H1 (cell line): ENCODE results near the gene FCN2. TPM values are rescaled to one million over a fixed set of nuclear protein-coding genes. Genes with fewer than 3 reads are reported as not detected.

Experiments used
- CTCF ChIA-PET: fragments of 300-600 bp; sonication (Branson Sonifier 250); formaldehyde crosslinking; loops from one replicate; lab custom pipeline; 2021; ENCODE audit not compliant: partially characterized antibody; lab: Charles Lee
- POLR2A ChIA-PET: fragments of 300-600 bp; sonication (Branson Sonifier 250); formaldehyde crosslinking; loops from one replicate; lab custom pipeline; 2021; ENCODE audit warnings: inconsistent platforms; ENCODE audit not compliant: partially characterized antibody; lab: Charles Lee
- DNase-seq, 2 experiments: peaks; one replicate each; pipeline versions ENCODE4 v3.0.0 to v3.0.0-alpha.2; 2010 to 2022; ENCODE audit warnings: low spot score in 2 of 2, low read depth in 1 of 2, mixed read lengths in 1 of 2
- FAIRE-seq: peaks from 2 replicates; lab custom pipeline; 2011; peaks lifted over from hg19 to GRCh38; lab: Jason Lieb, UNC
- H2AFZ ChIP-seq: 2 replicates; pipeline ENCODE4 v1.8.1; 2012; ENCODE audit warnings: low read length, inconsistent platforms
- H2AK5ac ChIP-seq: 2 replicates; pipeline ENCODE4 v1.6.1; 2013; ENCODE audit warnings: low read depth, low read length
- H2BK120ac ChIP-seq: replicated peaks from 2 replicates; pipeline ENCODE3; 2013; ENCODE audit warnings: low read depth, low read length, inconsistent platforms
- H2BK12ac ChIP-seq: 2 replicates; pipeline ENCODE4 v1.6.1; 2013; ENCODE audit warnings: low read depth, low read length
- H2BK15ac ChIP-seq: 2 replicates; pipeline ENCODE4 v1.6.1; 2013; ENCODE audit warnings: low read length
- H2BK20ac ChIP-seq: 2 replicates; pipeline ENCODE4 v1.6.1; 2013; ENCODE audit warnings: low read length
- H2BK5ac ChIP-seq: 2 replicates; pipeline ENCODE4 v1.6.1; 2013; ENCODE audit warnings: low read depth, low read length
- H3K14ac ChIP-seq: 2 replicates; pipeline ENCODE4 v1.6.1; 2013; ENCODE audit warnings: inconsistent platforms; ENCODE audit not compliant: insufficient read length
- H3K18ac ChIP-seq: 2 replicates; pipeline ENCODE4 v1.6.1; 2013; ENCODE audit warnings: low read length; ENCODE audit errors: extremely low read depth
- H3K23ac ChIP-seq: 2 replicates; pipeline ENCODE4 v1.6.1; 2013; ENCODE audit warnings: inconsistent platforms; ENCODE audit not compliant: insufficient read length
- H3K23me2 ChIP-seq: 2 replicates; pipeline ENCODE4 v1.6.1; 2013; ENCODE audit warnings: low read depth, low read length
- H3K27ac ChIP-seq: 2 replicates; pipeline ENCODE4 v1.6.1; 2011; ENCODE audit warnings: low read depth, low read length, inconsistent platforms
- H3K27me3 ChIP-seq, 4 experiments: replicated peaks in 1 of 4; 1 replicate in 1 of 4; 2 replicates in 3 of 4; pipeline versions ENCODE4 v1.6.1 to v1.8.1; 2011 to 2013; ENCODE audit warnings: low read length in 3 of 4, mild to moderate bottlenecking in 3 of 4, inconsistent platforms in 2 of 4, mixed read lengths in 2 of 4, moderate library complexity in 1 of 4; ENCODE audit not compliant: control insufficient read depth in 3 of 4, insufficient read depth in 3 of 4; ENCODE audit errors: extremely low read depth in 1 of 4
- H3K36me3 ChIP-seq, 4 experiments: 2 replicates each; pipeline versions ENCODE4 v1.6.1 to v1.8.1; 2011 to 2013; ENCODE audit warnings: mild to moderate bottlenecking in 4 of 4, low read length in 3 of 4, moderate library complexity in 2 of 4, control low read depth in 1 of 4, inconsistent platforms in 1 of 4; ENCODE audit not compliant: insufficient read depth in 4 of 4, control insufficient read depth in 2 of 4
- H3K4ac ChIP-seq: replicated peaks from 2 replicates; pipeline ENCODE3; 2013; ENCODE audit warnings: low read length, low read depth, mixed read lengths, inconsistent platforms; ENCODE audit not compliant: insufficient read length
- H3K4me1 ChIP-seq, 4 experiments: replicated peaks in 1 of 4; 1 replicate in 1 of 4; 2 replicates in 3 of 4; pipeline versions ENCODE4 v1.6.1 to v1.8.1; 2011 to 2013; ENCODE audit warnings: low read length in 3 of 4, inconsistent platforms in 2 of 4, mixed read lengths in 1 of 4; ENCODE audit not compliant: insufficient read depth in 4 of 4, control insufficient read depth in 3 of 4
- H3K4me2 ChIP-seq, 2 experiments: 2 replicates each; pipeline versions ENCODE4 v1.6.1 to v1.8.1; 2011 to 2013; ENCODE audit warnings: low read depth in 2 of 2, low read length in 2 of 2, control low read depth in 1 of 2, inconsistent platforms in 1 of 2, mild to moderate bottlenecking in 1 of 2; ENCODE audit not compliant: insufficient read depth in 1 of 2
- H3K4me3 ChIP-seq, 4 experiments: fragments of 200-600, 300-600 bp in 1 of 4; sonication (generic), shearing (Covaris generic), sonication (Bioruptor Twin) in 1 of 4; 2 replicates each; pipeline versions ENCODE4 v1.5.1 to v1.8.1; 2011 to 2016; ENCODE audit warnings: low read length in 4 of 4, low read depth in 3 of 4, control low read depth in 2 of 4, inconsistent platforms in 2 of 4, mild to moderate bottlenecking in 2 of 4, mixed read lengths in 1 of 4, moderate library complexity in 1 of 4; ENCODE audit not compliant: insufficient read depth in 2 of 4; ENCODE audit errors: extremely low read depth in 1 of 4
- H3K56ac ChIP-seq: replicated peaks from 2 replicates; pipeline ENCODE3; 2013; ENCODE audit warnings: low read depth, mild to moderate bottlenecking, mixed read lengths, low read length, inconsistent platforms; ENCODE audit not compliant: insufficient read length
- H3K79me1 ChIP-seq: 2 replicates; pipeline ENCODE4 v1.6.1; 2013; ENCODE audit warnings: low read depth, low read length, control low read depth
- H3K79me2 ChIP-seq, 2 experiments: 2 replicates each; pipeline versions ENCODE4 v1.6.1 to v1.8.1; 2012 to 2013; ENCODE audit warnings: low read length in 2 of 2, mild to moderate bottlenecking in 2 of 2, inconsistent platforms in 1 of 2; ENCODE audit not compliant: insufficient read depth in 2 of 2, control insufficient read depth in 1 of 2
- H3K9ac ChIP-seq, 4 experiments: replicated peaks in 1 of 4; 1 replicate in 1 of 4; 2 replicates in 3 of 4; pipeline versions ENCODE4 v1.6.1 to v1.8.1; 2011 to 2013; ENCODE audit warnings: low read depth in 3 of 4, low read length in 3 of 4, control low read depth in 2 of 4, mild to moderate bottlenecking in 2 of 4, moderate library complexity in 2 of 4, inconsistent platforms in 1 of 4; ENCODE audit errors: extremely low read depth in 1 of 4
- H3K9me3 ChIP-seq, 2 experiments: 2 replicates each; pipeline versions ENCODE4 v1.6.1 to v1.8.1; 2012 to 2013; ENCODE audit warnings: mild to moderate bottlenecking in 2 of 2, moderate library complexity in 2 of 2, control low read depth in 1 of 2, inconsistent platforms in 1 of 2, low read depth in 1 of 2, low read length in 1 of 2, mixed read lengths in 1 of 2; ENCODE audit not compliant: insufficient read depth in 2 of 2
- H4K20me1 ChIP-seq, 2 experiments: replicated peaks in 1 of 2; 2 replicates each; pipeline versions ENCODE3 to v1.8.1; 2011 to 2013; ENCODE audit warnings: inconsistent platforms in 2 of 2, low read length in 2 of 2, mild to moderate bottlenecking in 1 of 2; ENCODE audit not compliant: insufficient read depth in 2 of 2, control insufficient read depth in 1 of 2
- H4K5ac ChIP-seq: 2 replicates; pipeline ENCODE4 v1.6.1; 2013; ENCODE audit warnings: low read length, low read depth, mixed read lengths, inconsistent platforms; ENCODE audit not compliant: insufficient read length
- H4K8ac ChIP-seq: 2 replicates; pipeline ENCODE4 v1.8.0; 2013; ENCODE audit warnings: mild to moderate bottlenecking, moderate library complexity, low read length, inconsistent platforms; ENCODE audit not compliant: insufficient read depth; ENCODE audit errors: extremely low read depth
- H4K91ac ChIP-seq: replicated peaks from 2 replicates; pipeline ENCODE3; 2013; ENCODE audit warnings: low read length, mixed read lengths, inconsistent platforms; ENCODE audit not compliant: insufficient read length
- EP300 ChIP-seq, 2 experiments: IDR thresholded peaks; 1 replicate in 1 of 2; 2 replicates in 1 of 2; pipeline ENCODE4 v1.6.1; 2011 to 2012; ENCODE audit warnings: low read depth in 2 of 2, low read length in 2 of 2, mild to moderate bottlenecking in 2 of 2, borderline replicate concordance in 1 of 2, inconsistent platforms in 1 of 2, moderate library complexity in 1 of 2
- EZH2 ChIP-seq: fragments of 200-600 bp; sonication (generic); IDR thresholded peaks from 2 replicates; pipeline ENCODE4 v1.7.1; 2012; ENCODE audit warnings: low read depth, mild to moderate bottlenecking, moderate library complexity, low read length, inconsistent platforms; ENCODE audit not compliant: severe bottlenecking
- KDM1A ChIP-seq: fragments of 200-600, 300-600 bp; sonication (generic); IDR thresholded peaks from 2 replicates; pipeline ENCODE4 v1.7.1; 2016; ENCODE audit warnings: mild to moderate bottlenecking, low read length, borderline replicate concordance
- POLR2A ChIP-seq, 2 experiments: IDR thresholded peaks; 1 replicate in 1 of 2; 2 replicates in 1 of 2; pipeline ENCODE4 v1.6.1; 2011; ENCODE audit warnings: low read depth in 2 of 2, low read length in 2 of 2, mild to moderate bottlenecking in 2 of 2; ENCODE audit errors: control extremely low read depth in 1 of 2
- SIN3A ChIP-seq, 2 experiments: IDR thresholded peaks in 1 of 2; conservative IDR thresholded peaks in 1 of 2; 2 replicates each; pipeline ENCODE4 v1.6.1; 2011 to 2012; ENCODE audit warnings: low read length in 2 of 2, improper control_type of control experiment in 1 of 2, low read depth in 1 of 2, mild to moderate bottlenecking in 1 of 2
- TAF1 ChIP-seq: IDR thresholded peaks from 2 replicates; pipeline ENCODE4 v1.6.1; 2011; ENCODE audit warnings: mild to moderate bottlenecking, low read depth, low read length
- WGBS, 2 experiments: shearing (Covaris generic) in 1 of 2; methylation state at CpG; one replicate each; pipeline versions ENCODE4 v1.1.6 to v1.1.7; 2013 to 2015; ENCODE audit warnings: low lambda C conversion rate in 2 of 2, mixed read lengths in 2 of 2, inconsistent platforms in 1 of 2, low coverage in 1 of 2, missing lambda C conversion rate in 1 of 2; ENCODE audit not compliant: insufficient replicate concordance in 2 of 2, insufficient coverage in 1 of 2, insufficient read length in 1 of 2; ENCODE audit errors: extremely low coverage in 1 of 2, missing lambda C conversion rate in 1 of 2; 5-methylcytosine and 5-hydroxymethylcytosine counted together
- polyA plus RNA-seq, 7 experiments: library from polyadenylated mRNA; depleted of rRNA in 3 of 7; stranded (reverse) in 5 of 7; unstranded in 2 of 7; fragments of >200 nt in 5 of 7; fragments of 200-250 nt in 2 of 7; gene quantifications; 1 replicate in 5 of 7; 2 replicates in 1 of 7; 4 replicates in 1 of 7; pipeline versions ENCODE4 v1.2.1 to v1.2.3, GENCODE V29; 2011 to 2013; ENCODE audit warnings: missing spikeins in 2 of 7, mixed read lengths in 2 of 7
- total RNA-seq: library from RNA; stranded (reverse); fragmentation: NEBNext Ultra II Directional; extraction: Animal tissue kit (Norgen Biotek cat#: 25700); gene quantifications from 2 replicates; pipeline ENCODE4 v1.2.1, GENCODE V29; 2021

The FCN2 gene
- total and polyA plus RNA-seq, 2 of the 8 experiments (the other 6 are each of a cell fraction or from before 2014, with no cell fraction given) = not detected

DNA sequence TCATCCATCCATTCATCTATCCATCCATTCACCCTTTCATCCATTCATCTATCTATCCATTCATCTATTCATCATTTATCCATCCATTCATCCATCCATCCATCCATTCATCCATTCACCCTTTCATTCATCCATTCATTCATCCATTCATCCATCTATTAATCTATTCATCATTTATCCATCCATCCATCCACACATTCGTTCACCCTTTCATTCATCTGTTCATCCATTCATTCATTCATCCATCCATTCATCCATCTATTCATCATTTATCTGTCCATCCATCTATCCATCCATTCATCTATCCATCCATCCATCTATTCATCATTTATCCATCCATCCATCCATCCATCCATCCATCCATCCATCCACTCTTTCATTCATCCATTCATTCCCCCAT lies 33.9 kb upstream of the FCN2 start:
- peaks cover 0 to 4% of the 10 kb centered on the region in 2 experiments for H4K20me1 ChIP-seq
- no peak overlapping the region for H3K4me3 ChIP-seq
- POLR2A ChIA-PET = no interaction called here
- TF ChIP-seq EZH2 (no peak), KDM1A (no peak), POLR2A (IDR thresholded peaks at IDR 0.05; ENCODE audit: control extremely low read depth in 1 of 2, low read depth in 2 of 2, low read length in 2 of 2) (no peak), SIN3A (conservative IDR thresholded peaks at IDR 0.05 in 1 of 2, IDR thresholded peaks at IDR 0.05 in 1 of 2; ENCODE audit: low read depth in 1 of 2, low read length in 2 of 2) (no peak), EP300 (IDR thresholded peaks at IDR 0.05; ENCODE audit: borderline replicate concordance in 1 of 2, low read depth in 2 of 2, low read length in 2 of 2) (no peak), TAF1 (no peak)

More for the DNA sequence above, 33.9 kb upstream of the FCN2 start:
- Histone ChIP-seq H4K8ac (no peak overlapping the region), H3K9ac (no peak overlapping the region), H3K18ac (no peak overlapping the region), H2BK20ac (no peak overlapping the region), H3K14ac (no peak overlapping the region), H3K56ac (no peak overlapping the region), H3K79me2 (no peaks in the 10 kb centered on the region), H3K23me2 (peaks cover 8% of the 10 kb centered on the region; the same call in 1 of the 2 replicates), H2BK12ac (no peak overlapping the region), H3K4me2 (no peak overlapping the region), H3K27me3 (no peaks in the 10 kb centered on the region), H2AK5ac (no peak overlapping the region), H2BK5ac (no peak overlapping the region), H2BK120ac (no peak overlapping the region), H4K5ac (no peak overlapping the region), H2AFZ (no peak overlapping the region), H3K27ac (no peak overlapping the region), H3K36me3 (no peaks in the 10 kb centered on the region; a peak in 1 of 8 replicates), H4K91ac (no peak overlapping the region), H3K9me3 (peaks cover 15 to 31% of the 10 kb centered on the region in 2 experiments), H3K4me1 (no peaks in the 10 kb centered on the region), H3K79me1 (no peaks in the 10 kb centered on the region), H3K4ac (no peak overlapping the region), H3K23ac (no peak overlapping the region), H2BK15ac (no peak overlapping the region)
- FAIRE-seq (no peak), DNase-seq (no peak)
- 78 to 100% methylated on average over 1 of the region's 1 CpG for WGBS, 2 experiments
- CTCF ChIA-PET = no interaction called here
